Neural crest cell (in vitro differentiated cells): ENCODE measurements around the gene FCER2. TPM values are rescaled to one million over a fixed set of nuclear protein-coding genes. Genes with fewer than 3 reads are reported as not detected.

Experiments
- DNase-seq: peaks from one replicate; pipeline ENCODE4 v3.0.0; 2021; ENCODE audit warnings: low read depth, mixed read lengths, low spot score
- H3K27ac Mint-ChIP-seq: one replicate; pipeline ENCODE4 v1.8.0; 2021; ENCODE audit warnings: mild to moderate bottlenecking, mixed read lengths; ENCODE audit not compliant: unreplicated experiment
- H3K27me3 Mint-ChIP-seq: 2 replicates; pipeline ENCODE4 v1.8.0; 2021; ENCODE audit warnings: low read depth, mild to moderate bottlenecking, mixed read lengths
- H3K36me3 Mint-ChIP-seq: 2 replicates; pipeline ENCODE4 v1.8.0; 2021; ENCODE audit warnings: low read depth, mild to moderate bottlenecking, mixed read lengths
- H3K4me1 Mint-ChIP-seq: 2 replicates; pipeline ENCODE4 v1.8.0; 2021; ENCODE audit warnings: mixed read lengths
- H3K4me3 Mint-ChIP-seq: one replicate; pipeline ENCODE4 v1.8.0; 2021; ENCODE audit warnings: mild to moderate bottlenecking, mixed read lengths
- H3K9me3 Mint-ChIP-seq: 2 replicates; pipeline ENCODE4 v1.8.0; 2021; ENCODE audit warnings: mixed read lengths
- total RNA-seq: library from RNA; stranded (reverse); gene quantifications from 2 replicates; pipeline ENCODE4 v1.2.1, GENCODE V29; 2021
- TF ChIP-seq, protein P1 (sequence below): fragments of 200-600 bp; sonication (generic); conservative IDR thresholded peaks from 2 replicates; pipeline ENCODE4 v1.5.0; 2021; ENCODE audit warnings: antibody characterized with exemption, mild to moderate bottlenecking

Gene FCER2
- total RNA-seq, 1 donor from 2014 or later = not detected

DNA sequence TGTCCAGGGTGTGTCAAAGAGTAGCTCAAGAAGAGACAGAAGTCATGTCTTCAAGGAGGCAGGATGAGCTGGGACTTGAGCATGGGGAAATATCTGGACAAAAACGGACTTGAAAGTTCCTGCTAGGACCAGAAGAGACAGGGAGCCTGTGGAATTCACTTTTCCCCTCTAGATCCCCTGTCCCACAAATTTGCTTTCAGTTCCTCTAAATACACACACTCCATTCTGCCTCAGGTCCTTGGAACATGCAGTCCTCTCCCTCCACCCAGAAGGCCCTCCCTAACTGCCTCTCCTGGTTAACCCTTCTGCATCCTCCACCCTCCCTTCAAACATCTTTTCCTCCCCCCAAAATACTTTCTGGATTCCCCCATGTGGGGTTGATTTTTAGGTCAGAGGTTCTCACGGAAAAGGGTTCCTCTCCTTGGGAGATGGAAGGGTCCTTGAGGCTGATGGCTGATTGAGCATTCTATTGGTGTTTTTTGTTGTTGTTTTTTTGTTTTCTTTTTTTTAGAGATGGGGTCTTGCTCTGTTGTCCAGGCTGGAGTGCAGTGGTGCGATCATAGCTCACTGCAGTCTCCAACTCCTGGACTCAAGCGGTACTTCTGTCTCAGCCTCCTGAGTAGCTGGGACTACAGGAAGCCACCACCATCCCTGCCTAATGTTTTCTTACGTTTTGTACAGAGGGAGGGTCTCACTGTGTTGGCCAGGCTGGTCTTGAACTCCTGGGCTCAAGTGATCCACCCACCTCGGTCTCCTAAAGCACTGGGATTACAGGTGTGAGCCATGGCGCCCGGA, 40.0 kb downstream of the FCER2 start:
- TF ChIP-seq, protein P1, sequence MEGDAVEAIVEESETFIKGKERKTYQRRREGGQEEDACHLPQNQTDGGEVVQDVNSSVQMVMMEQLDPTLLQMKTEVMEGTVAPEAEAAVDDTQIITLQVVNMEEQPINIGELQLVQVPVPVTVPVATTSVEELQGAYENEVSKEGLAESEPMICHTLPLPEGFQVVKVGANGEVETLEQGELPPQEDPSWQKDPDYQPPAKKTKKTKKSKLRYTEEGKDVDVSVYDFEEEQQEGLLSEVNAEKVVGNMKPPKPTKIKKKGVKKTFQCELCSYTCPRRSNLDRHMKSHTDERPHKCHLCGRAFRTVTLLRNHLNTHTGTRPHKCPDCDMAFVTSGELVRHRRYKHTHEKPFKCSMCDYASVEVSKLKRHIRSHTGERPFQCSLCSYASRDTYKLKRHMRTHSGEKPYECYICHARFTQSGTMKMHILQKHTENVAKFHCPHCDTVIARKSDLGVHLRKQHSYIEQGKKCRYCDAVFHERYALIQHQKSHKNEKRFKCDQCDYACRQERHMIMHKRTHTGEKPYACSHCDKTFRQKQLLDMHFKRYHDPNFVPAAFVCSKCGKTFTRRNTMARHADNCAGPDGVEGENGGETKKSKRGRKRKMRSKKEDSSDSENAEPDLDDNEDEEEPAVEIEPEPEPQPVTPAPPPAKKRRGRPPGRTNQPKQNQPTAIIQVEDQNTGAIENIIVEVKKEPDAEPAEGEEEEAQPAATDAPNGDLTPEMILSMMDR = no peak
- peaks cover 5% of the 10 kb centered on the region for H3K4me1 Mint-ChIP-seq
- H3K27me3 Mint-ChIP-seq = peaks cover 36% of the 10 kb centered on the region
- no peak overlapping the region for H3K27ac Mint-ChIP-seq
- no peak overlapping the region for H3K4me3 Mint-ChIP-seq
- no peaks in the 10 kb centered on the region for H3K9me3 Mint-ChIP-seq
- no peak for DNase-seq
- no peaks in the 10 kb centered on the region for H3K36me3 Mint-ChIP-seq

DNA sequence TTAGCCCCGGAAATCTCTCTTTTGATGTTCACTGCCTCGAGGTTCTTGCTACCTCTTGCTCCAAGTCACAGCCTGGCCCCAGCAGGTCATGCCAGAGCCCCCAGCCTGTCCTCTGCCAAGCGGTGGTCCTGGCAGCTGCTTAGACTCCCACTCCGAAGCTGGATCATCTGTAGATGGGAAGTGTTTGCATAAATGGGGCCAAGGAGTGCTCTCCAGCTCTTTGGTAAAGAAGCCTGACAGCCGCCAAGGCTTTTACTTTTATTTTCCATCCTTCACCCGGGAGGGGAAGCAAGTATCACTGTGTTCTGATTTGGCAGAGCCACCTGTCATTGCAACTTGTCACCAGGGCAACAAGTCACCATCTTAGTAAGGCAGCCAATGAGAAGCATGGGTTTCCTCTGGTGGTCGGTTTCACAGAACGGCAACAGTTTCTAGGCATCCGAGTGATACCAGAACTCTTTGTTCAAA, 43.7 kb downstream of the FCER2 start:
- H3K27me3 Mint-ChIP-seq = peaks cover 27% of the 10 kb centered on the region
- no peak for DNase-seq
- no peaks in the 10 kb centered on the region for H3K36me3 Mint-ChIP-seq
- TF ChIP-seq, protein P1 = no peak
- no peak overlapping the region for H3K4me3 Mint-ChIP-seq
- no peak overlapping the region for H3K27ac Mint-ChIP-seq
- H3K4me1 Mint-ChIP-seq = peaks cover 5% of the 10 kb centered on the region
- H3K9me3 Mint-ChIP-seq = no peaks in the 10 kb centered on the region

DNA sequence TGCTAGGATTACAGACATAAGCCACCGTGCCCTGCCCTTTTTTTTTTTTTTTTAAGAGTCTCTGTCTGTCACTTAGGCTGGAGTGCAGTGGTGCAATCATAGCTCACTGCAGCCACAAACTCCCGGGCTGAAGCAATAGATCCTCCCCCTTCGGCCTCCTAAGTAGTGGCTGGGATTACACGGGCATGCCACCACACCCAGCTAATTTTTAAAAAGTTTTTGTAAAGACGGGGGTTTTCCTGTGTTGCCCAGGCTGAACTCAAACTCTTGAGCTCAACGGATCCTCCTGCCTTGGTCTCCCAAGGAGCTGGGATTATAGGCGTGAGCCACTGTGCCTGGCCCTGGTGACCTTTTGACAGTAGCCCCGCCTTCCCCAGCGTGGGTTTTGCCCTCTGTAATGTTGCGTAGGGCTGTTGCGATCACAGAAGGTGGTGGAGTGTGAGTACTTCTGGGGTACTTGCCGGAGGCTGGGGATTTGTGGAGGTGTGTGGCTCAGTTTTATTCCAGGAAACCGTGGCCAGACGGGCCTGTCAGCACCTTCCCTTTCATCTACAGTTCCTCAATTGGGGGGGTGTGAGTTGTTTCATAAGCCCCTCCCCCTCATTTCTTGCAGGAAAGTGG, 44.7 kb downstream of the FCER2 start:
- Mint-ChIP-seq H3K36me3 (no peaks in the 10 kb centered on the region), H3K27me3 (peaks cover 28% of the 10 kb centered on the region), H3K9me3 (no peaks in the 10 kb centered on the region), H3K27ac (no peak overlapping the region), H3K4me1 (peaks cover 10% of the 10 kb centered on the region), H3K4me3 (no peak overlapping the region)
- TF ChIP-seq, protein P1 = no peak
- no peak for DNase-seq

DNA sequence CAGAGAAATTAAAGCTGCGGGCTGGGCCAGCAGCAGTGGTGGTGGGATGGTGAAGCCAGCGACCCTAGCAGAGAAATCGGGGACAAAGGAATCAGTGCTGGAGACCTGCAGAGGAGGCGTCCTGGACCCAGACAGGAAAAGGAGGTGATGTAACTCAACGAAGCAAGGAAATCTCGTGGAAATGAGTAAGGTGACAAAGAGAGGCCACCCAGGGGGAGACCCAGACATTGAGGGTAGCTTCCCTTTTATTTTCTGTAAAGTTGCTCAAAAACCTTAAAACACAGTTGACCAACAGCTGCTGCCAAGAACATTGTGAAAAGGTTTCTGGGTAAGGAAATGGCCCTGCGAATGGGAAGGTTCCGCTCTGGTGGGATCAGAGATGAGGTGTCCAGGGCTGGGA, 46.4 kb downstream of the FCER2 start:
- Mint-ChIP-seq H3K27me3 (peaks cover 35% of the 10 kb centered on the region), H3K4me1 (peaks cover 13% of the 10 kb centered on the region), H3K4me3 (no peak overlapping the region), H3K36me3 (no peaks in the 10 kb centered on the region), H3K9me3 (no peaks in the 10 kb centered on the region), H3K27ac (no peak overlapping the region)
- TF ChIP-seq, protein P1 = no peak
- DNase-seq = no peak

DNA sequence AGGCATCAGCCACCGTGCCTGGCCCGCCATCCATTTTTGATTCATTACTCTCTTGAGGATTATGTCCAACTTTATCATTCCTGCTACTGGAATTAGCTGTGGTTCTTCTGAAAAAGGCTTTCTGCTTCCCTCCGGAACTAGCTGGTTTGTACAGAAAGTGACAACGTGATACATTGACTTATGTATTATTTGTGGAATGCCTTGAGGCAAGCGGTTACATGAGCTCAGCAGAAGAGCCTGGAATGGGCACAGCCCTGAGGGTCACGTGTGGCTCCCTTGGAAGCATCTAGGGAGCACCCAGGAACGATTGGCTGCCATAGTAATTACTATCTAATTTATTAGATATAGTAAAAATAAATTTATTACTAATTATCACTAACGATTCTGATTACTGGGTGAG, 47.5 kb downstream of the FCER2 start:
- Mint-ChIP-seq H3K27ac (no peak overlapping the region), H3K36me3 (no peaks in the 10 kb centered on the region), H3K4me1 (peaks cover 13% of the 10 kb centered on the region), H3K9me3 (no peaks in the 10 kb centered on the region), H3K4me3 (no peak overlapping the region), H3K27me3 (peaks cover 40% of the 10 kb centered on the region)
- TF ChIP-seq, protein P1 = no peak
- DNase-seq = no peak
